CD14-positive monocyte (primary cell): ENCODE data around the gene SHISAL1. TPM values are rescaled to one million over a fixed set of nuclear protein-coding genes. Genes with fewer than 3 reads are reported as not detected.

ENCODE experiments used
- DNase-seq, 3 donors: peaks; one replicate each; pipeline ENCODE4 v3.0.0-alpha.2; 2011 to 2022
- H2AFZ ChIP-seq: 2 replicates; pipeline ENCODE4 v1.6.0; 2012; ENCODE audit warnings: mild to moderate bottlenecking, low read depth, low read length, inconsistent platforms; ENCODE audit not compliant: insufficient read depth, poor library complexity, severe bottlenecking
- H3K27ac ChIP-seq, 2 donors: 1 replicate in 1 of 2; 2 replicates in 1 of 2; pipeline ENCODE4 v1.5.1; 2012 to 2013; ENCODE audit warnings: low read length in 2 of 2, control low read depth in 1 of 2, inconsistent platforms in 1 of 2, low read depth in 1 of 2, mild to moderate bottlenecking in 1 of 2
- H3K27me3 ChIP-seq, 2 donors: one replicate each; pipeline versions ENCODE4 v1.6.0 to v1.6.1; 2011 to 2013; ENCODE audit warnings: low read length in 2 of 2; ENCODE audit not compliant: control insufficient read depth in 2 of 2, insufficient read depth in 2 of 2
- H3K36me3 ChIP-seq, 2 donors: replicated peaks in 1 of 2; 1 replicate in 1 of 2; 2 replicates in 1 of 2; pipeline versions ENCODE4 v1.5.1 to v1.6.1; 2012 to 2013; ENCODE audit warnings: low read length in 2 of 2, control low read depth in 1 of 2, inconsistent platforms in 1 of 2, mild to moderate bottlenecking in 1 of 2; ENCODE audit not compliant: insufficient read depth in 2 of 2, control insufficient read depth in 1 of 2
- H3K4me1 ChIP-seq, 2 donors: 1 replicate in 1 of 2; 2 replicates in 1 of 2; pipeline versions ENCODE4 v1.5.1 to v1.6.1; 2012 to 2013; ENCODE audit warnings: low read length in 2 of 2, control low read depth in 1 of 2, inconsistent platforms in 1 of 2, mild to moderate bottlenecking in 1 of 2, moderate library complexity in 1 of 2; ENCODE audit not compliant: insufficient read depth in 2 of 2, control insufficient read depth in 1 of 2
- H3K4me2 ChIP-seq: replicated peaks from 2 replicates; pipeline ENCODE3; 2012; ENCODE audit warnings: low read length, moderate library complexity, mild to moderate bottlenecking; ENCODE audit not compliant: poor library complexity, severe bottlenecking; ENCODE audit errors: extremely low read depth
- H3K4me3 ChIP-seq, 3 experiments: fragments of 200-600 bp in 1 of 3; sonication (generic) in 1 of 3; replicated peaks in 1 of 3; 1 replicate in 2 of 3; 2 replicates in 1 of 3; pipeline ENCODE4 v1.5.1; 2011 to 2013; ENCODE audit warnings: low read length in 3 of 3, mild to moderate bottlenecking in 3 of 3, control low read depth in 2 of 3, low read depth in 2 of 3, inconsistent platforms in 1 of 3, moderate library complexity in 1 of 3
- H3K79me2 ChIP-seq: 2 replicates; pipeline ENCODE4 v1.6.0; 2012; ENCODE audit warnings: mild to moderate bottlenecking, control low read depth, inconsistent platforms, low read length, moderate library complexity; ENCODE audit not compliant: insufficient read depth
- H3K9ac ChIP-seq: 2 replicates; pipeline ENCODE4 v1.6.0; 2017; ENCODE audit warnings: low read length, mild to moderate bottlenecking; ENCODE audit not compliant: insufficient read depth, poor library complexity, severe bottlenecking
- H3K9me3 ChIP-seq, 2 donors: replicated peaks in 1 of 2; 1 replicate in 1 of 2; 2 replicates in 1 of 2; pipeline versions ENCODE4 v1.5.1 to v1.6.1; 2012 to 2013; ENCODE audit warnings: low read length in 2 of 2, control low read depth in 1 of 2; ENCODE audit not compliant: control insufficient read depth in 1 of 2, insufficient read depth in 1 of 2
- H4K20me1 ChIP-seq: 2 replicates; pipeline ENCODE4 v1.6.0; 2012; ENCODE audit warnings: mild to moderate bottlenecking, low read length, control low read depth, moderate library complexity; ENCODE audit not compliant: insufficient read depth
- H3K27ac Mint-ChIP-seq, 7 donors: one replicate each; pipeline ENCODE4 v1.8.0; 2020; ENCODE audit warnings: mild to moderate bottlenecking in 7 of 7, mixed read lengths in 7 of 7, moderate library complexity in 6 of 7, inconsistent platforms in 2 of 7
- H3K27me3 Mint-ChIP-seq, 3 donors: one replicate each; pipeline ENCODE4 v1.8.0; 2021 to 2022; ENCODE audit warnings: low read depth in 3 of 3, mild to moderate bottlenecking in 3 of 3, mixed read lengths in 3 of 3, moderate library complexity in 3 of 3, inconsistent platforms in 1 of 3
- H3K36me3 Mint-ChIP-seq, 2 donors: one replicate each; pipeline ENCODE4 v1.8.0; 2020; ENCODE audit warnings: mixed read lengths in 2 of 2, inconsistent platforms in 1 of 2, mild to moderate bottlenecking in 1 of 2
- H3K4me1 Mint-ChIP-seq: one replicate; pipeline ENCODE4 v1.8.0; 2020; ENCODE audit warnings: mild to moderate bottlenecking, mixed read lengths
- H3K4me3 Mint-ChIP-seq, 2 donors: one replicate each; pipeline ENCODE4 v1.8.0; 2020; ENCODE audit warnings: mild to moderate bottlenecking in 2 of 2, mixed read lengths in 2 of 2, moderate library complexity in 1 of 2
- H3K9me3 Mint-ChIP-seq, 7 donors: one replicate each; pipeline ENCODE4 v1.8.0; 2020 to 2022; ENCODE audit warnings: mixed read lengths in 7 of 7, mild to moderate bottlenecking in 6 of 7, moderate library complexity in 6 of 7, inconsistent platforms in 2 of 7
- CTCF ChIP-seq: fragments of 200-600 bp; IDR thresholded peaks from one replicate; pipeline ENCODE4 v1.8.0; 2022; ENCODE audit warnings: antibody characterized with exemption, mild to moderate bottlenecking
- WGBS: methylation state at CpG from one replicate; pipeline ENCODE4 v1.1.5; 2013; ENCODE audit warnings: missing lambda C conversion rate; ENCODE audit not compliant: insufficient coverage; 5-methylcytosine and 5-hydroxymethylcytosine counted together
- intact Hi-C, 2 donors: fragments of 100-400 bp; cut with micrococcal nuclease; formaldehyde crosslinking; loops; one replicate each; pipeline versions ENCODE4 v1.15.0 to v1.15.1; 2023
- polyA plus RNA-seq, 3 donors: library from polyadenylated mRNA; depleted of rRNA in 1 of 3; unstranded in 2 of 3; stranded (reverse) in 1 of 3; fragments of 300-500 nt in 2 of 3; fragments of >200 nt in 1 of 3; fragmentation: Illumina TruSeq in 2 of 3; gene quantifications; 1 replicate in 2 of 3; 2 replicates in 1 of 3; pipeline ENCODE4 v1.2.3, GENCODE V29; 2012 to 2021

SHISAL1 gene
- polyA plus RNA-seq, 3 donors = not detected

GRCh38 chr22:44336962-44337677 lies 24.4 kb upstream of the SHISAL1 start:
- Histone ChIP-seq H3K9ac (no peak overlapping the region), H4K20me1 (no peaks in the 10 kb centered on the region), H3K27me3 (peaks cover 5 to 21% of the 10 kb centered on the region in 2 donors), H2AFZ (no peak overlapping the region), H3K9me3 (peaks cover 0 to 9% of the 10 kb centered on the region in 2 donors), H3K4me2 (no peak overlapping the region), H3K27ac (no peak overlapping the region), H3K79me2 (no peaks in the 10 kb centered on the region), H3K4me3 (no peak overlapping the region), H3K4me1 (no peaks in the 10 kb centered on the region), H3K36me3 (no peaks in the 10 kb centered on the region)
- Mint-ChIP-seq H3K4me3 (no peak overlapping the region), H3K9me3 (peaks cover 0 to 5% (median 2%) of the 10 kb centered on the region in 7 donors), H3K27me3 (peaks cover 5 to 22% (median 7%) of the 10 kb centered on the region in 3 donors), H3K27ac (no peak overlapping the region), H3K4me1 (peaks cover 1% of the 10 kb centered on the region), H3K36me3 (peaks cover under 1 to 1% of the 10 kb centered on the region in 2 donors)
- WGBS = 78% methylated on average over 20 of the region's 21 CpGs
- intact Hi-C loops = no loop called here
- no peak for DNase-seq
- TF ChIP-seq CTCF = no peak

GRCh38 chr22:44335903-44336803 lies 23.4 kb upstream of the SHISAL1 start:
- Histone ChIP-seq H3K36me3 (no peaks in the 10 kb centered on the region), H3K4me2 (no peak overlapping the region), H2AFZ (no peak overlapping the region), H3K27me3 (peaks cover 8 to 25% of the 10 kb centered on the region in 2 donors), H3K4me1 (no peaks in the 10 kb centered on the region), H3K9ac (no peak overlapping the region), H3K4me3 (no peak overlapping the region), H3K27ac (no peak overlapping the region), H3K79me2 (no peaks in the 10 kb centered on the region), H4K20me1 (no peaks in the 10 kb centered on the region), H3K9me3 (peaks cover 0 to 10% of the 10 kb centered on the region in 2 donors)
- Mint-ChIP-seq H3K36me3 (peaks cover 3% of the 10 kb centered on the region in 2 donors), H3K4me1 (peaks cover 5% of the 10 kb centered on the region), H3K9me3 (peaks cover 0 to 7% (median 5%) of the 10 kb centered on the region in 7 donors), H3K4me3 (no peak overlapping the region), H3K27ac (no peak overlapping the region), H3K27me3 (peaks cover 5 to 26% (median 8%) of the 10 kb centered on the region in 3 donors)
- no peak for DNase-seq
- no peak for TF ChIP-seq CTCF
- intact Hi-C loops = no loop called here
- 57% methylated on average over 8 of the region's 11 CpGs for WGBS
